CD4-positive, alpha-beta T cell (primary cell): Measurements from ENCODE around the gene MCIDAS. TPM values are rescaled to one million over a fixed set of nuclear protein-coding genes. Genes with fewer than 3 reads are reported as not detected.

Experiments used
- ATAC-seq: fragments of 200-7000 bp; cut with Tn5 transposase; one replicate; pipeline ENCODE4 v1.10.0; 2022; ENCODE audit warnings: mild to moderate bottlenecking; ENCODE audit not compliant: poor library complexity
- CTCF ChIA-PET: fragments of 350-600 bp; sonication (Branson Sonifier 250); formaldehyde crosslinking; loops from one replicate; lab custom pipeline; 2021; ENCODE audit warnings: antibody characterized with exemption, inconsistent platforms; lab: Charles Lee
- POLR2A ChIA-PET: fragments of 350-600 bp; sonication (Branson Sonifier 250); formaldehyde crosslinking; loops from one replicate; lab custom pipeline; 2021; ENCODE audit warnings: antibody characterized with exemption, inconsistent platforms; lab: Charles Lee
- DNase-seq, 14 experiments: peaks; one replicate each; pipeline ENCODE4 v3.0.0-alpha.2; 2013 to 2020; ENCODE audit warnings: mixed read lengths in 2 of 14
- H3K27ac ChIP-seq, 2 donors: one replicate each; pipeline versions ENCODE4 v1.5.1 to v1.7.0; 2013; ENCODE audit warnings: low read length in 2 of 2, low read depth in 1 of 2, mild to moderate bottlenecking in 1 of 2
- H3K27me3 ChIP-seq, 2 experiments: 1 replicate in 1 of 2; 2 replicates in 1 of 2; pipeline versions ENCODE4 v1.6.1 to v1.7.0; 2013; ENCODE audit warnings: low read length in 2 of 2, control low read depth in 1 of 2, mild to moderate bottlenecking in 1 of 2, moderate library complexity in 1 of 2; ENCODE audit not compliant: insufficient read depth in 2 of 2, control insufficient read depth in 1 of 2
- H3K36me3 ChIP-seq: one replicate; pipeline ENCODE4 v1.6.1; 2013; ENCODE audit warnings: low read length, control low read depth; ENCODE audit not compliant: insufficient read depth
- H3K4me1 ChIP-seq: one replicate; pipeline ENCODE4 v1.6.1; 2013; ENCODE audit warnings: low read length, control low read depth; ENCODE audit not compliant: insufficient read depth
- H3K4me3 ChIP-seq: one replicate; pipeline ENCODE4 v1.5.1; 2013; ENCODE audit warnings: mild to moderate bottlenecking, low read length, moderate library complexity
- H3K9me3 ChIP-seq, 2 experiments: 1 replicate in 1 of 2; 2 replicates in 1 of 2; pipeline versions ENCODE4 v1.6.1 to v1.7.0; 2013; ENCODE audit warnings: low read length in 2 of 2, mild to moderate bottlenecking in 2 of 2, control low read depth in 1 of 2, moderate library complexity in 1 of 2; ENCODE audit not compliant: control insufficient read depth in 1 of 2, insufficient read depth in 1 of 2
- H3K27ac Mint-ChIP-seq: one replicate; pipeline ENCODE4 v1.8.0; 2020; ENCODE audit warnings: mixed read lengths
- H3K27me3 Mint-ChIP-seq: one replicate; pipeline ENCODE4 v1.8.0; 2021; ENCODE audit warnings: mixed read lengths
- H3K36me3 Mint-ChIP-seq: one replicate; pipeline ENCODE4 v1.8.0; 2021; ENCODE audit warnings: low read depth, mixed read lengths
- H3K4me1 Mint-ChIP-seq: one replicate; pipeline ENCODE4 v1.8.0; 2021; ENCODE audit warnings: low read depth, mixed read lengths
- H3K4me3 Mint-ChIP-seq: one replicate; pipeline ENCODE4 v1.8.0; 2020; ENCODE audit warnings: mild to moderate bottlenecking, mixed read lengths
- H3K9me3 Mint-ChIP-seq: one replicate; pipeline ENCODE4 v1.8.0; 2020; ENCODE audit warnings: mixed read lengths
- intact Hi-C, 2 experiments: fragments of 100-400 bp; cut with DNase I in 1 of 2; cut with micrococcal nuclease in 1 of 2; formaldehyde crosslinking; loops; one replicate each; pipeline versions ENCODE4 v1.15.1 to v1.9.0; 2023 to 2025; cut with DNase I, micrococcal nuclease
- total RNA-seq, 174 experiments: library from RNA in 2 of 174; stranded (reverse) in 2 of 174; gene quantifications; one replicate each; pipeline ENCODE4 v1.2.3 and lab custom pipeline; 2021 to 2026
- TF ChIP-seq, protein P1 (sequence below): fragments of 200-600 bp; IDR thresholded peaks from one replicate; pipeline ENCODE4 v1.8.0; 2022; ENCODE audit warnings: antibody characterized with exemption, mild to moderate bottlenecking

MCIDAS gene
- total RNA-seq, 2 experiments from 2014 or later = not detected

DNA sequence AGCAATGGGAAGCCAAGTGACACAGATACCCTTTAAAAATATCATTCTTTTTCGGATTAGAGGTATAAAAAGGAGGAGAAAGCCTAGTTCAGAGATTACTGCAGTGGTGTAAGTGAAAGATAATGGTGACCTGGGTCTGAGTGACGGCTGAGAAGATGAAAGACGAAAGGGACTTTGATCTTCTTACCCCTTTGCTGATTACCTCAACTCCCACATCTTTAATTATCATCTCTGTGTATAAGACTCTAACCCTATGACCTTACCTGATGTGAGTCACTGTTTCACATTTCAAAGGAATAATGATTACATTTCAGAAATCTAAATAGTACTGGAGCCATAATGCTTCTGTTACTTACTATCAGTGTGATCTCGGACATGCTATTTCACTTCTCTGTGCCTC is 27.7 kb upstream of the MCIDAS start:
- Histone ChIP-seq H3K9me3 (no peaks in the 10 kb centered on the region), H3K36me3 (peaks cover 34% of the 10 kb centered on the region), H3K4me1 (no peaks in the 10 kb centered on the region), H3K27ac (no peak overlapping the region), H3K4me3 (no peak overlapping the region), H3K27me3 (no peaks in the 10 kb centered on the region)
- no peak overlapping the region for H3K4me3 Mint-ChIP-seq
- no peaks in the 10 kb centered on the region for H3K27me3 Mint-ChIP-seq
- no peak for DNase-seq
- TF ChIP-seq, protein P1, sequence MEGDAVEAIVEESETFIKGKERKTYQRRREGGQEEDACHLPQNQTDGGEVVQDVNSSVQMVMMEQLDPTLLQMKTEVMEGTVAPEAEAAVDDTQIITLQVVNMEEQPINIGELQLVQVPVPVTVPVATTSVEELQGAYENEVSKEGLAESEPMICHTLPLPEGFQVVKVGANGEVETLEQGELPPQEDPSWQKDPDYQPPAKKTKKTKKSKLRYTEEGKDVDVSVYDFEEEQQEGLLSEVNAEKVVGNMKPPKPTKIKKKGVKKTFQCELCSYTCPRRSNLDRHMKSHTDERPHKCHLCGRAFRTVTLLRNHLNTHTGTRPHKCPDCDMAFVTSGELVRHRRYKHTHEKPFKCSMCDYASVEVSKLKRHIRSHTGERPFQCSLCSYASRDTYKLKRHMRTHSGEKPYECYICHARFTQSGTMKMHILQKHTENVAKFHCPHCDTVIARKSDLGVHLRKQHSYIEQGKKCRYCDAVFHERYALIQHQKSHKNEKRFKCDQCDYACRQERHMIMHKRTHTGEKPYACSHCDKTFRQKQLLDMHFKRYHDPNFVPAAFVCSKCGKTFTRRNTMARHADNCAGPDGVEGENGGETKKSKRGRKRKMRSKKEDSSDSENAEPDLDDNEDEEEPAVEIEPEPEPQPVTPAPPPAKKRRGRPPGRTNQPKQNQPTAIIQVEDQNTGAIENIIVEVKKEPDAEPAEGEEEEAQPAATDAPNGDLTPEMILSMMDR = no peak
- H3K9me3 Mint-ChIP-seq = no peaks in the 10 kb centered on the region
- peaks cover 53% of the 10 kb centered on the region for H3K36me3 Mint-ChIP-seq
- no peaks in the 10 kb centered on the region for H3K4me1 Mint-ChIP-seq
- ChIA-PET POLR2A (no interaction called here), CTCF (no interaction called here)
- no peak for ATAC-seq
- intact Hi-C loops = no loop called here
- no peak overlapping the region for H3K27ac Mint-ChIP-seq

DNA sequence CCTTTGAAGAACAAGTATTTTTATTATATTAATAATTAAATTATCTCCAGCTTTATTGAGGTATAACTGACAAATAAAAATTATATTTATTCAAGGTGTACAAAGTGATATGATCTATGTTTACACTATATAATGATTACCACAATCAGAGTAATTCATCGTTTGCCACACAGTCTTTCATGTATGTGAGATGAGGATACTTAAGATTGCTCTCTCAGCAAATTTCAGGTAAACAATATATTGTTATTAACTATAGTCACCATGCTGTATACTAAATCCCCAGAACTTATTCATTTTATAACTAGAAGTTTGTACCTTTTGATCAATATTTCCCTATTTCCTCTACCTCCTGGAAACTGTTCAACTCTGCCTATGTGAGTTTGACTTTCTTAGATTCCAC is 22.9 kb upstream of the MCIDAS start:
- ATAC-seq (no peak), DNase-seq (no peak)
- no peaks in the 10 kb centered on the region for H3K4me1 Mint-ChIP-seq
- TF ChIP-seq, protein P1 = no peak
- H3K36me3 Mint-ChIP-seq = peaks cover 9% of the 10 kb centered on the region
- Histone ChIP-seq H3K36me3 (peaks cover 2% of the 10 kb centered on the region), H3K9me3 (peaks cover 4 to 12% of the 10 kb centered on the region in 2 experiments), H3K27ac (no peak overlapping the region), H3K4me1 (no peaks in the 10 kb centered on the region), H3K27me3 (peaks cover 0 to 4% of the 10 kb centered on the region in 2 experiments), H3K4me3 (no peak overlapping the region)
- H3K27ac Mint-ChIP-seq = no peak overlapping the region
- ChIA-PET CTCF (interaction anchor here (2.0 kb wide), 1 partner anchor 8 kb away, joined by 5 read pairs; no protein-coding TSS in a partner anchor), POLR2A (no interaction called here)
- no peaks in the 10 kb centered on the region for H3K27me3 Mint-ChIP-seq
- H3K9me3 Mint-ChIP-seq = peaks cover 7% of the 10 kb centered on the region
- intact Hi-C loops = no loop called here
- H3K4me3 Mint-ChIP-seq = no peak overlapping the region

DNA sequence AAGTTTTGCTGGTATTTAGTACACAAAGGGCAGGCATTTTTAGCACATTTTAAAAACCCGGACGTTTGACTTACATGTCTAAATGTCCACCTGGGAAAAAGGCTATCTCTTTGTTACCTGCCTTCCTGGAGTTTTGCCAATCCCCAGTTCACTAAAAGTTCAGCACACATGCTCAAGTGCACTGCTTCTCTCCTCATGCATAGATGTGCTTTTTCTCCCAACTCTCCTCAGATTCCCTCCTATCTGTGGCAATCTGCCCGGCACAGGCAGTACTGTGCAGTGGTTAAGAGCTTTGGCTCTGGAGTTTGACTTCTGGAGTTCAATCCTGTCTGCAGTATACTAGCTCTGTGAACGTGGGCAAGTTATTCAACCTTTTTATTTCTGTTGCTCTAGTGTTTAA is 14.6 kb upstream of the MCIDAS start:
- Histone ChIP-seq H3K27me3 (peaks cover 0 to 5% of the 10 kb centered on the region in 2 experiments), H3K27ac (no peak overlapping the region), H3K9me3 (no peaks in the 10 kb centered on the region), H3K36me3 (no peaks in the 10 kb centered on the region), H3K4me3 (no peak overlapping the region), H3K4me1 (no peaks in the 10 kb centered on the region)
- ATAC-seq = no peak
- POLR2A ChIA-PET = no interaction called here
- no peak overlapping the region for H3K4me3 Mint-ChIP-seq
- H3K27ac Mint-ChIP-seq = no peak overlapping the region
- CTCF ChIA-PET = interaction anchor here (1.6 kb wide), 1 partner anchor 9 kb away, joined by 5 read pairs; no protein-coding TSS in a partner anchor
- H3K9me3 Mint-ChIP-seq = no peaks in the 10 kb centered on the region
- H3K4me1 Mint-ChIP-seq = no peaks in the 10 kb centered on the region
- intact Hi-C loops = no loop called here
- no peaks in the 10 kb centered on the region for H3K36me3 Mint-ChIP-seq
- TF ChIP-seq, protein P1 = no peak
- DNase-seq = no peak
- peaks cover 20% of the 10 kb centered on the region for H3K27me3 Mint-ChIP-seq
